A673 (cell line): ENCODE results near the gene SUMO3.

Experiments used
- EZH2 ChIP-seq: fragments of 200-600 bp; sonication (generic); IDR thresholded peaks from 2 replicates; pipeline ENCODE4 v1.6.1; 2017; ENCODE audit warnings: borderline replicate concordance, low read depth, mild to moderate bottlenecking, mixed read lengths, antibody characterized with exemption, low read length; ENCODE audit not compliant: poor library complexity, severe bottlenecking
- TF ChIP-seq, protein P1 (sequence below): fragments of 300-800, 200-600 bp; sonication (generic); conservative IDR thresholded peaks from 2 replicates; pipeline ENCODE4 v1.5.1; 2017; ENCODE audit warnings: low read depth, mild to moderate bottlenecking, antibody characterized with exemption, low read length, moderate library complexity, mixed read lengths

DNA sequence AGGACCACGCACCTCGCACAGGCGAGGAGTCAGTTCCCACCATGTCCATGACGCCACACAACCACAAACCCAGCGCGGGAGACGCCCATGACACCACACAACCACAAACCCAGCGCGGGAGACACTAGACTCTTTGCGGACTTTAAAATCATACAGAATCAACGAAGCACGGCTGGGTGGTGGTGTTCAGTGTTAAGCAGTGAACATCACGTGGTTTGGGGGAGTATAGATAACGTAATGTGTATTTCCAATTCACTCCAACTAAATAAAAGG is 36.5 kb upstream of the SUMO3 start:
- TF ChIP-seq, protein P1, sequence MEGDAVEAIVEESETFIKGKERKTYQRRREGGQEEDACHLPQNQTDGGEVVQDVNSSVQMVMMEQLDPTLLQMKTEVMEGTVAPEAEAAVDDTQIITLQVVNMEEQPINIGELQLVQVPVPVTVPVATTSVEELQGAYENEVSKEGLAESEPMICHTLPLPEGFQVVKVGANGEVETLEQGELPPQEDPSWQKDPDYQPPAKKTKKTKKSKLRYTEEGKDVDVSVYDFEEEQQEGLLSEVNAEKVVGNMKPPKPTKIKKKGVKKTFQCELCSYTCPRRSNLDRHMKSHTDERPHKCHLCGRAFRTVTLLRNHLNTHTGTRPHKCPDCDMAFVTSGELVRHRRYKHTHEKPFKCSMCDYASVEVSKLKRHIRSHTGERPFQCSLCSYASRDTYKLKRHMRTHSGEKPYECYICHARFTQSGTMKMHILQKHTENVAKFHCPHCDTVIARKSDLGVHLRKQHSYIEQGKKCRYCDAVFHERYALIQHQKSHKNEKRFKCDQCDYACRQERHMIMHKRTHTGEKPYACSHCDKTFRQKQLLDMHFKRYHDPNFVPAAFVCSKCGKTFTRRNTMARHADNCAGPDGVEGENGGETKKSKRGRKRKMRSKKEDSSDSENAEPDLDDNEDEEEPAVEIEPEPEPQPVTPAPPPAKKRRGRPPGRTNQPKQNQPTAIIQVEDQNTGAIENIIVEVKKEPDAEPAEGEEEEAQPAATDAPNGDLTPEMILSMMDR: no peak
- TF ChIP-seq EZH2: no peak
